ENCODE results near the gene PPIL6. TPM values are rescaled to one million over a fixed set of nuclear protein-coding genes. Genes with fewer than 3 reads are reported as not detected.

Gene PPIL6
- total RNA-seq, 1 experiment from 2014 or later = not detected

GRCh38 chr6:109482905-109483734 lies 42.7 kb upstream of the PPIL6 start, which contains the start of gene ZBTB24:
Gene ZBTB24 (minus strand): TSS chr6:109483219. CDS start chr6:109482026, 1,193 bp downstream.
- Histone ChIP-seq H3K4me3 (ENCODE audit: low read depth, low read length) (peak within 1 kb of the TSS; percentile 91), H3K4me1 (peaks cover 13% of the 10 kb centered on the region), H3K9me3 (no peaks in the 10 kb centered on the region), H3K27me3 (replicated peaks; ENCODE audit: control insufficient read depth, insufficient read depth, low read length) (no peaks in the 10 kb centered on the region), H3K36me3 (ENCODE audit: control insufficient read depth, insufficient read depth, low read length) (no peaks in the 10 kb centered on the region)
- Mint-ChIP-seq H3K9me3 (ENCODE audit: unreplicated experiment) (no peaks in the 10 kb centered on the region), H3K27ac (ENCODE audit: unreplicated experiment) (peak within 1 kb of the TSS; percentile 72), H3K27me3 (ENCODE audit: insufficient read depth, unreplicated experiment) (no peaks in the 10 kb centered on the region), H3K4me3 (ENCODE audit: unreplicated experiment) (peak within 1 kb of the TSS; percentile 95), H3K4me1 (ENCODE audit: low read depth, unreplicated experiment) (peaks cover 27% of the 10 kb centered on the region), H3K36me3 (ENCODE audit: insufficient read depth, unreplicated experiment) (peaks cover 20% of the 10 kb centered on the region)
- DNase-seq = peak; percentile 93 to 95
- TF ChIP-seq CTCF (IDR thresholded peaks at IDR 0.05; ENCODE audit: insufficient read depth in 1 of 2, low read depth in 1 of 2, low read length in 1 of 2, severe bottlenecking in 1 of 2, unreplicated experiment in 1 of 2) = no peak
- ChIA-PET CTCF (no interaction called here), POLR2A (interaction anchor here (0.7 to 1.1 kb wide), 2 partner anchors 42 to 113 kb away, joined by 7 to 16 read pairs; partner anchors contain the start of genes PPIL6 and SMPD2)
- no TSS peak for BruUV-seq (replicated peaks)
- intact Hi-C loops (cut with micrococcal nuclease; ENCODE audit: unreplicated experiment) = loop anchor here (5.0 kb wide), 1 partner anchor 36 kb away; no protein-coding TSS in a partner anchor

GRCh38 chr6:109480993-109481480 lies 40.6 kb upstream of the PPIL6 start:
- DNase-seq = no peak
- intact Hi-C loops (cut with micrococcal nuclease; ENCODE audit: unreplicated experiment) = loop anchor here (5.0 kb wide), 1 partner anchor 34 kb away; no protein-coding TSS in a partner anchor
- peaks cover 31% of the 10 kb centered on the region for H3K4me1 Mint-ChIP-seq (ENCODE audit: low read depth, unreplicated experiment)
- H3K27me3 Mint-ChIP-seq (ENCODE audit: insufficient read depth, unreplicated experiment) = no peaks in the 10 kb centered on the region
- Histone ChIP-seq H3K4me3 (ENCODE audit: low read depth, low read length) (no peak overlapping the region), H3K9me3 (no peaks in the 10 kb centered on the region), H3K36me3 (ENCODE audit: control insufficient read depth, insufficient read depth, low read length) (no peaks in the 10 kb centered on the region), H3K4me1 (peaks cover 22% of the 10 kb centered on the region), H3K27me3 (replicated peaks; ENCODE audit: control insufficient read depth, insufficient read depth, low read length) (no peaks in the 10 kb centered on the region)
- POLR2A ChIA-PET = no interaction called here
- TSS peak; percentile 57 for BruUV-seq (replicated peaks)
- no peak overlapping the region for H3K27ac Mint-ChIP-seq (ENCODE audit: unreplicated experiment)
- CTCF ChIA-PET = no interaction called here
- TF ChIP-seq CTCF (IDR thresholded peaks at IDR 0.05; ENCODE audit: insufficient read depth in 1 of 2, low read depth in 1 of 2, low read length in 1 of 2, severe bottlenecking in 1 of 2, unreplicated experiment in 1 of 2) = no peak
- peaks cover 23% of the 10 kb centered on the region for H3K36me3 Mint-ChIP-seq (ENCODE audit: insufficient read depth, unreplicated experiment)
- peak overlapping the region; percentile 95 for H3K4me3 Mint-ChIP-seq (ENCODE audit: unreplicated experiment)
- H3K9me3 Mint-ChIP-seq (ENCODE audit: unreplicated experiment) = no peaks in the 10 kb centered on the region

- Histone ChIP-seq H3K4me3 (ENCODE audit: low read depth, low read length) (no peak overlapping the region), H3K4me1 (peaks cover 22% of the 10 kb centered on the region), H3K9me3 (no peaks in the 10 kb centered on the region), H3K27me3 (replicated peaks; ENCODE audit: control insufficient read depth, insufficient read depth, low read length) (no peaks in the 10 kb centered on the region), H3K36me3 (ENCODE audit: control insufficient read depth, insufficient read depth, low read length) (no peaks in the 10 kb centered on the region)
- no peaks in the 10 kb centered on the region for H3K9me3 Mint-ChIP-seq (ENCODE audit: unreplicated experiment)
- H3K27ac Mint-ChIP-seq (ENCODE audit: unreplicated experiment) = peak overlapping the region; percentile 66
- ChIA-PET POLR2A (no interaction called here), CTCF (no interaction called here)
- no peak for TF ChIP-seq CTCF (IDR thresholded peaks at IDR 0.05; ENCODE audit: insufficient read depth in 1 of 2, low read depth in 1 of 2, low read length in 1 of 2, severe bottlenecking in 1 of 2, unreplicated experiment in 1 of 2)
- H3K36me3 Mint-ChIP-seq (ENCODE audit: insufficient read depth, unreplicated experiment) = peaks cover 41% of the 10 kb centered on the region
- no peak for DNase-seq
- H3K4me1 Mint-ChIP-seq (ENCODE audit: low read depth, unreplicated experiment) = peaks cover 39% of the 10 kb centered on the region
- no peak overlapping the region for H3K4me3 Mint-ChIP-seq (ENCODE audit: unreplicated experiment)
- no peaks in the 10 kb centered on the region for H3K27me3 Mint-ChIP-seq (ENCODE audit: insufficient read depth, unreplicated experiment)
- BruUV-seq (replicated peaks) = no TSS peak
- intact Hi-C loops (cut with micrococcal nuclease; ENCODE audit: unreplicated experiment) = no loop called here
Measured at GRCh38 chr6:109478841-109479624, 38.6 kb upstream of the PPIL6 start.
